OCI-LY7 (cell line): Measurements from ENCODE around the gene OR52B2. TPM values are rescaled to one million over a fixed set of nuclear protein-coding genes. Genes with fewer than 3 reads are reported as not detected.

Experiments
- BruUV-seq: library from RNA; stranded (reverse); fragments of 400-500 nt; replicated peaks from 2 replicates; lab custom pipeline; 2021; lab: Mats Ljungman, UMichigan
- CTCF ChIA-PET: fragments of 300-600 bp; sonication (Branson Sonifier 250); formaldehyde crosslinking; loops from one replicate; lab custom pipeline; 2022; ENCODE audit warnings: antibody characterized with exemption; ENCODE audit not compliant: unreplicated experiment; lab: Charles Lee
- POLR2A ChIA-PET: fragments of 300-600 bp; sonication (Branson Sonifier 250); formaldehyde crosslinking; loops from one replicate; lab custom pipeline; 2022; ENCODE audit warnings: antibody characterized with exemption; lab: Charles Lee
- DNase-seq: peaks from one replicate; pipeline ENCODE4 v3.0.0-alpha.2; 2015; ENCODE audit warnings: low spot score
- H2AFZ ChIP-seq: fragments of 200-600 bp; sonication (generic), shearing (Covaris generic); 2 replicates; pipeline ENCODE4 v1.6.1; 2014; ENCODE audit warnings: mild to moderate bottlenecking, antibody characterized with exemption, low read length, moderate library complexity
- H3K27ac ChIP-seq: fragments of 200-600 bp; sonication (generic); 2 replicates; pipeline ENCODE4 v1.5.1; 2014; ENCODE audit warnings: mixed run types, low read depth, mild to moderate bottlenecking, moderate library complexity, low read length, inconsistent platforms; ENCODE audit not compliant: poor library complexity, severe bottlenecking
- H3K36me3 ChIP-seq: fragments of 200-600 bp; sonication (generic); 2 replicates; pipeline ENCODE4 v1.6.1; 2014; ENCODE audit warnings: mild to moderate bottlenecking, antibody characterized with exemption, low read length, moderate library complexity, mixed read lengths; ENCODE audit not compliant: insufficient read depth
- H3K4me1 ChIP-seq: fragments of 200-600 bp; sonication (generic); 2 replicates; pipeline ENCODE4 v1.5.1; 2014; ENCODE audit warnings: mild to moderate bottlenecking, low read length; ENCODE audit not compliant: insufficient read depth, poor library complexity, severe bottlenecking
- H3K4me2 ChIP-seq: fragments of 200-600 bp; sonication (generic); 2 replicates; pipeline ENCODE4 v1.6.1; 2014; ENCODE audit warnings: mild to moderate bottlenecking, low read length
- H3K4me3 ChIP-seq: fragments of 200-600 bp; sonication (generic); 2 replicates; pipeline ENCODE4 v1.5.1; 2014; ENCODE audit warnings: mild to moderate bottlenecking, low read depth, low read length; ENCODE audit not compliant: poor library complexity, severe bottlenecking
- H3K79me2 ChIP-seq: fragments of 200-600 bp; sonication (generic); 2 replicates; pipeline ENCODE4 v1.6.1; 2016; ENCODE audit warnings: low read depth, mild to moderate bottlenecking, low read length, moderate library complexity, mixed read lengths; ENCODE audit not compliant: insufficient read depth
- H3K9me2 ChIP-seq: fragments of 200-600 bp; sonication (generic); 2 replicates; pipeline ENCODE4 v1.6.1; 2016; ENCODE audit warnings: mild to moderate bottlenecking, low read length, mixed read lengths; ENCODE audit not compliant: insufficient read depth
- H3K9me3 ChIP-seq: fragments of 200-600 bp; sonication (generic); 2 replicates; pipeline ENCODE4 v1.6.1; 2014; ENCODE audit warnings: mild to moderate bottlenecking, mixed run types, low read length, mixed read lengths
- H4K20me1 ChIP-seq: fragments of 200-600 bp; sonication (generic); 2 replicates; pipeline ENCODE4 v1.6.1; 2014; ENCODE audit warnings: mild to moderate bottlenecking, antibody characterized with exemption, low read length, moderate library complexity, mixed read lengths; ENCODE audit not compliant: insufficient read depth
- CTCF ChIP-seq: fragments of 200-600 bp; sonication (generic); conservative IDR thresholded peaks from 2 replicates; pipeline ENCODE4 v1.5.1; 2014; ENCODE audit warnings: mild to moderate bottlenecking, antibody characterized with exemption, low read length, moderate library complexity, mixed read lengths
- EZH2phosphoT487 ChIP-seq: fragments of 200-600 bp; sonication (generic); IDR thresholded peaks from 2 replicates; pipeline ENCODE4 v1.6.1; 2018; ENCODE audit warnings: low read depth, borderline replicate concordance, mild to moderate bottlenecking, mixed run types, antibody characterized with exemption, low read length, moderate library complexity, mixed read lengths
- intact Hi-C: fragments of 100-400 bp; cut with micrococcal nuclease; formaldehyde crosslinking; loops from one replicate; pipeline ENCODE4 v1.10.0; 2022; ENCODE audit not compliant: unreplicated experiment
- total RNA-seq, 2 experiments: library from RNA; depleted of rRNA in 1 of 2; stranded (reverse); fragments of >200 nt in 1 of 2; shearing (Covaris generic) in 1 of 2; gene quantifications; 2 replicates each; pipeline ENCODE4 v1.2.3, GENCODE V29; 2014 to 2022

Gene OR52B2
- total RNA-seq, 2 experiments from 2014 or later = not detected

- Histone ChIP-seq H3K9me2 (no peaks in the 10 kb centered on the region), H3K9me3 (no peaks in the 10 kb centered on the region), H3K4me2 (no peak overlapping the region), H3K36me3 (peaks cover 69% of the 10 kb centered on the region), H4K20me1 (no peaks in the 10 kb centered on the region), H3K4me1 (no peaks in the 10 kb centered on the region), H3K79me2 (no peaks in the 10 kb centered on the region), H3K4me3 (no peak overlapping the region), H2AFZ (no peak overlapping the region), H3K27ac (no peak overlapping the region)
- TF ChIP-seq EZH2phosphoT487 (no peak), CTCF (no peak)
- no TSS peak for BruUV-seq
- ChIA-PET POLR2A (interaction anchor here (0.5 to 2.2 kb wide), 6 partner anchors 9 to 429 kb away, joined by 3 to 9 read pairs (median 6); no protein-coding TSS in a partner anchor), CTCF (interaction anchor here (1.1 kb wide), 1 partner anchor 9 kb away, joined by 3 read pairs; no protein-coding TSS in a partner anchor)
- DNase-seq = no peak
- intact Hi-C loops = no loop called here
These were observed 46.4 kb upstream of the OR52B2 start for GRCh38 chr11:6216501-6216900.

GRCh38 chr11:6214530-6214929 lies 44.4 kb upstream of the OR52B2 start:
- H3K4me1 ChIP-seq = no peaks in the 10 kb centered on the region
- intact Hi-C loops = no loop called here
- TF ChIP-seq EZH2phosphoT487 = no peak
- TF ChIP-seq CTCF = no peak
- H4K20me1 ChIP-seq = no peaks in the 10 kb centered on the region
- ChIA-PET CTCF (interaction anchor here (0.6 kb wide), 1 partner anchor 9 kb away, joined by 3 read pairs; no protein-coding TSS in a partner anchor), POLR2A (interaction anchor here (1.7 kb wide), 1 partner anchor 16 kb away, joined by 5 read pairs; no protein-coding TSS in a partner anchor)
- H2AFZ ChIP-seq = no peak overlapping the region
- no peaks in the 10 kb centered on the region for H3K9me3 ChIP-seq
- no peaks in the 10 kb centered on the region for H3K79me2 ChIP-seq
- BruUV-seq = no TSS peak
- H3K36me3 ChIP-seq = peaks cover 56% of the 10 kb centered on the region
- no peak overlapping the region for H3K27ac ChIP-seq
- no peak for DNase-seq
- H3K4me3 ChIP-seq = no peak overlapping the region
- no peaks in the 10 kb centered on the region for H3K9me2 ChIP-seq
- no peak overlapping the region for H3K4me2 ChIP-seq

GRCh38 chr11:6210274-6210955 lies 40.3 kb upstream of the OR52B2 start:
- H3K9me3 ChIP-seq = no peaks in the 10 kb centered on the region
- H3K4me1 ChIP-seq = no peaks in the 10 kb centered on the region
- H2AFZ ChIP-seq = no peak overlapping the region
- no TSS peak for BruUV-seq
- no peak overlapping the region for H3K4me2 ChIP-seq
- no peaks in the 10 kb centered on the region for H3K9me2 ChIP-seq
- POLR2A ChIA-PET = no interaction called here
- intact Hi-C loops = no loop called here
- CTCF ChIA-PET = no interaction called here
- no peak for TF ChIP-seq CTCF
- TF ChIP-seq EZH2phosphoT487 = no peak
- H4K20me1 ChIP-seq = no peaks in the 10 kb centered on the region
- no peak overlapping the region for H3K27ac ChIP-seq
- no peaks in the 10 kb centered on the region for H3K79me2 ChIP-seq
- H3K36me3 ChIP-seq = peaks cover 23% of the 10 kb centered on the region
- H3K4me3 ChIP-seq = no peak overlapping the region
- DNase-seq = no peak
